ENCODE results near the gene GTF3C5.
"Not testable (repeated sequence)": the region's sequence is repeated elsewhere in the genome, so short reads cannot be mapped to it uniquely, and the experiment has no call there.

GTF3C5 gene, protein sequence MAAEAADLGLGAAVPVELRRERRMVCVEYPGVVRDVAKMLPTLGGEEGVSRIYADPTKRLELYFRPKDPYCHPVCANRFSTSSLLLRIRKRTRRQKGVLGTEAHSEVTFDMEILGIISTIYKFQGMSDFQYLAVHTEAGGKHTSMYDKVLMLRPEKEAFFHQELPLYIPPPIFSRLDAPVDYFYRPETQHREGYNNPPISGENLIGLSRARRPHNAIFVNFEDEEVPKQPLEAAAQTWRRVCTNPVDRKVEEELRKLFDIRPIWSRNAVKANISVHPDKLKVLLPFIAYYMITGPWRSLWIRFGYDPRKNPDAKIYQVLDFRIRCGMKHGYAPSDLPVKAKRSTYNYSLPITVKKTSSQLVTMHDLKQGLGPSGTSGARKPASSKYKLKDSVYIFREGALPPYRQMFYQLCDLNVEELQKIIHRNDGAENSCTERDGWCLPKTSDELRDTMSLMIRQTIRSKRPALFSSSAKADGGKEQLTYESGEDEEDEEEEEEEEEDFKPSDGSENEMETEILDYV

GRCh38 chr9:133030317-133031129, at the start of gene GTF3C5:
GTF3C5 (plus strand) TSS chr9:133030997; CDS start chr9:133031012, 15 bp downstream.
- peak; percentile 97 for DNase-seq (ENCODE audit: low read depth)

GRCh38 chr9:132982458-132982857, 48.3 kb upstream of the GTF3C5 start:
- DNase-seq (ENCODE audit: low read depth): no peak

DNA sequence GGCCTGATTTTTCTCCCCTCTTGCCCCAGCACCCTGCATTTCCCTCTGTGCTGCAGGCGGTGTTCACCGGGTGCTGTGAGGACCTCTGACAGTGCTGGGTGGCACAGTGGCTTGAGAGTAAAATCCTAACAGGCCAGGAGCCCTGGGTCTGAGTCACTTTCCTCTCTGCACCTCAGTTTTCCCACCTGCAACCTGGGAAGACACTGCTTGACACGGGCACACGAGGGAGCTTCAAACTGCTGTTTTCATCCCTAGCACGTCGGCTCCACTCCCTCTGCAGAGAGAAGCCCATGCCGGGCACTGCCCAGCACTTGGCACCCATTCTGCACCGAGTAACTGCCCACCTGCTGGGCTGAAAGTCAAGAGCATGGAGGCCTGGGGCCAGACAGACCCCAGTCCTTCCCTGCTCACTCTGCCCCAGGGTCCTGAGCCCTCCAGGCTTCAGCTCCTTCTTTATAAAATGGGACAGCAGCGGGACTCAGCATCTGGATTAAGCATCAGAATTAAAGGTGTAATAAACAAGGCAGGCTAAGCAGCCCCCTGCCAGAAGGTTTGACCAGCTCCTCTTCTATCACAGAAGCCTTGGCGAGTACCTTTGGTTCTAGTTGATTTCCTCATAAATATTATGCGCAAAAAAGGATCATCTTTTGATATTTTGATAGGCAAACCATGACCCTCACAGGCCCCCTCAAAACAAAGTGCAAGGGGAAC, 47.2 kb upstream of the GTF3C5 start:
- DNase-seq (ENCODE audit: low read depth): no peak

DNA sequence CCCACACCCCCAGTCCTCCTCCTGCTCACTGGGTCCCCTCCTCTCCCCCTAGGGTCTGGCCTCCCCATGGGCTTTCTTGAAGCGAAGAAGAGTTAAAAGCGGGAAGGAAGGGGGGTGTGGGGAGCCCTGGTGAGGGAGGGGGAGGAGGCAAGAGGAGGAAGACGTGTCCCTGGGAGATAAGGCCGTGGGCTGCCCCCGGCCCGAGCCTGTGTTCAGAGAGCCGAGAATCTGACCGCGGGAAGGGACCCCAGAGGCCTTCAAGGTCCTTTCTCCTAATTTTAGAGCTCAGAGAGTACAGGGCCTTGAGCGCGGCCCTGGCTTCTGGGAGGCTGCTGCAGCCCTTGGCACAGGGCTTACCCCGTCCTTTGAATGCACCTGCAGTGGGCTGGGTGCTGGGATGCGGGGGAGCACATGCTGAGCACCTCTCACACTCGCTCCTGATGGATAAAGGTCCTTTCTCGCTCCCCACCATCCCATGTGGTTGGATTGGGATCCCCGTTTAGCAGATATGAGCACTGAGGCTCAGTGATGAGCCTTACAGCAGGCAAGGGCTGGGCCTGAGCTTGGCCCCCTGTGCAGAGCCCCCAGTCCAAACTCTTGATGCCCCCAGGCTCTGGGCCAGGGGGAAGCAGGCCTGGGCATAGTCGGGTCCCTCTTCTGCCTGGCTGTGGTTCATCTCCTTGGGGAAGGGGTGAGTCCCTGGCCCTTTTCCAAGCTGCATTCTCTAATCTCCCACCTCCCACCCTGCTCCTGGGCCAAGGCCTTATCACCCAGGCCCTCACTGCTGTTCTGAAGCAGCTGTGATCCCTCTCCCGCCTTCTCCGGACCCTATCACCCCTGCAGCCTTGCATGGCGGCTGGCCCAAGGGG, 46.4 kb upstream of the GTF3C5 start:
- DNase-seq (ENCODE audit: low read depth): no peak

- no peak for DNase-seq (ENCODE audit: low read depth)
Measured at GRCh38 chr9:132985071-132985350, 45.8 kb upstream of the GTF3C5 start.

DNA sequence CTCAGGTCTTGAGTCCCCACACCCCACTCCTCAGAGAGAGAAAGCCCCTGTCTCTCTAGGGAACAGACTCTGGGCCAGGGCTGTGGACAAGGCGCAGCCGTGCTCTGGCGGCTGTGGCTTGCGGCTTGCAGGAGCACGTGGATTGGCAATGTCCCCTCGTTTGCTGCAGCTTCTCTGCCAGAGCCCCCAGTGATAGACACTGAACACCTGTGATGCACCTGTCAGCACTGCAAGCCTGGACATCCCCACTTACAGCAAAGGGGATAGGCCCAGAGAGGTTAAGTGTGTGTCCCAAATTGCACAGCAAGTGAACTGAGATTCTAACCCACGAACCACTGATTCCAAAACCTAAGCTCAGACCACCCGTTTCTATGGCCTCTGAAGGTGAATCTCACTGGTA, 45.3 kb upstream of the GTF3C5 start:
- DNase-seq (ENCODE audit: low read depth): no peak

DNA sequence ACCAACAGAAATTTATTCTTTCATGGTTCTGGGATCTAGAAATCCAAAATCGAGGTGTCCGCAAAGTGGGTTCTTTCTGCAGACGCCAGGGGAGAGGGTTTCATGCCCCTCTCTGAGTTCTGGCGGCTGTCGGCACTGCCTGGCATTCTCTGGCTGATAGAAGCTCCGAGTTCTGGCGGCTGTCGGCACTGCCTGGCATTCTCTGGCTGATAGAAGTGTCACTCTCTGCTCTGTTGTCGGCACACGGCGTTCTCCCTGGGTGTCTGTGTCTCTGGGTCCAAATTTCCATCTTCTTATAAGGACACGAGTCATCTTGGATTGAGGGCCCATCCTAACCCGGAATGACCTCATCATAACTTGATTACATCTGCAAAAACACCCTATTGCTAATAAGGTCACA, 44.7 kb upstream of the GTF3C5 start:
- DNase-seq (ENCODE audit: low read depth): no peak

DNA sequence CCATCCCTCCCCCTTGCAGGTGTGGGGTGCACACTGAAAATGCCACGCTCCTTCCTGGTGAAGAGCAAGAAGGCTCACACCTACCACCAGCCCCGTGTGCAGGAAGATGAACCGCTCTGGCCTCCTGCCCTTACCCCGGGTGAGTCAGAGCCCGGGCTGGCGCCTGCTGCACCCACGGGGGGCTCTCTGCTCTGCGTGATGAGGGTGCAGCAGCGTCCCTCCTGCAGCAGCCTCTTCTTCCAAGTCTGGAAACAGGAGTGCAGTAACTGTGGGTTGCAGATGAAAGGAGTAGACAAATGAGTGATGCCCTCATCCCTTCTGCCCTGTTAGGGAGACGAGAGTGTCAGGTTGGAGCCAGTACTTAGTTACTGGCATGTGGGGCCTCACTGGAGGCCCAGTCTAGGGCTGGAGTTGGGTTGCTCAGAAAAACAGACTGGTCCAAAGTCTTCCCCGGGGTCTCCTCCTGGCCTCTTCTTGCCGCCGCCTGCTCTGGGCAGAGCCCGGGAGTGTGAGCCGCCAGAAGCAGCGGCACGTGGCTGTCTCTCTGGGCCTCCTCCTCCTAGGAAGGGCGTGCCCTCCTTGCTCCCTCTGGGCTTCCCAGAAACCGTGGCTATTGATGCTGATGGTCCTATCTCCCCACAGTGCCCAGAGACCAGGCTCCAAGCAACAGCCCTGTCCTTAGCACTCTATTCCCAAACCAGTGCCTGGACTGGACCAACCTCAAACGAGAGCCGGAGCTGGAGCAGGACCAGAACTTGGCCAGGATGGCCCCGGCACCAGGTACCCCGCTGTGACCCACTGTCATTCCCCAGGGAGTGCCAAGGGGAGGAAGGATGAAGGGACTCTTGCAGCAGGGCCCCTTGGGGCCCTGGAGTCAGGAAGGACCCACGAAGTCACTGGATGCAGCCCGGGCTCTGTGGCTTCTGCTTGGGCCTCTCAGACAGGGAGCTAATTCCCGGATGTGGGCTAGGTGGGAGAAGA, 43.9 kb upstream of the GTF3C5 start:
- DNase-seq (ENCODE audit: low read depth): no peak

- DNase-seq (ENCODE audit: low read depth): no peak
Measured at GRCh38 chr9:132988244-132989013, 42.4 kb upstream of the GTF3C5 start.

DNA sequence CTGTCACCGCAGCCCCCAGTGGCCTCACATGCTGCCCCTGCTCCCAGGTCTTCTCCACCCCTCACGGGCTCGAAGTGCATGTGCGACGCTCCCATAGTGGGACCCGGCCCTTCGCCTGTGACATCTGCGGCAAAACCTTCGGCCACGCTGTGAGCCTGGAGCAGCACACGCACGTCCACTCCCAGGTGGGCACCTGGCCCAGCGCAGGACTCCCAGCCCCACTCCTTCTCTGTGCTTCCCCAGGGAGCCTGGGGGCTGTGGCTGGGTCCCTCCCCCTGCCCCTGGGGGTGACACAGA, 41.8 kb upstream of the GTF3C5 start:
- DNase-seq (ENCODE audit: low read depth): no peak

GRCh38 chr9:132989414-132989996, 41.3 kb upstream of the GTF3C5 start:
- DNase-seq (ENCODE audit: low read depth): no peak

DNA sequence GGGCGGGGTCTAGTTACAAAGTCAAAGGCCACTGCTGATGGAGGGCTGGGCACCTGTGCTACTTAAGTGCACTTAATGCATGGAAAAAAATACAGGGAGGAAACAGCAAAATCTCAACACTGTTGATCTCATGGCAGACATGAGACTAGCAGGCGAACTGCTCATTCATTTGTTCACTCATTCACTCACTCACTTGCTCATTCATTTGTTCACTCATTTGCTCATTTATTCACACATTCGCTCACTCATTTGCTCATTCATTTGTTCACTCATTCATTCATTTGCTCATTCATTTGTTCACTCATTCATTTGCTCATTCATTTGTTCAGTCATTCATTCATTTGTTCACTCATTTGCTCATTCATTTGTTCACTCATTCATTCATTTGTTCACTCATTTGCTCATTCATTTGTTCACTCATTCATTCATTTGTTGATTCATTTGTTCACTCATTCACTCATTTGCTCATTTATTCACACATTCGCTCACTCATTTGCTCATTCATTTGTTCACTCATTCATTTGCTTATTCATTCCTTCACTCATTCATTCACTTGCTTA, 40.7 kb upstream of the GTF3C5 start:
- DNase-seq (ENCODE audit: low read depth): not testable (repeated sequence)

- DNase-seq (ENCODE audit: low read depth): no peak
Measured at GRCh38 chr9:132990781-132991180, 40.0 kb upstream of the GTF3C5 start.

DNA sequence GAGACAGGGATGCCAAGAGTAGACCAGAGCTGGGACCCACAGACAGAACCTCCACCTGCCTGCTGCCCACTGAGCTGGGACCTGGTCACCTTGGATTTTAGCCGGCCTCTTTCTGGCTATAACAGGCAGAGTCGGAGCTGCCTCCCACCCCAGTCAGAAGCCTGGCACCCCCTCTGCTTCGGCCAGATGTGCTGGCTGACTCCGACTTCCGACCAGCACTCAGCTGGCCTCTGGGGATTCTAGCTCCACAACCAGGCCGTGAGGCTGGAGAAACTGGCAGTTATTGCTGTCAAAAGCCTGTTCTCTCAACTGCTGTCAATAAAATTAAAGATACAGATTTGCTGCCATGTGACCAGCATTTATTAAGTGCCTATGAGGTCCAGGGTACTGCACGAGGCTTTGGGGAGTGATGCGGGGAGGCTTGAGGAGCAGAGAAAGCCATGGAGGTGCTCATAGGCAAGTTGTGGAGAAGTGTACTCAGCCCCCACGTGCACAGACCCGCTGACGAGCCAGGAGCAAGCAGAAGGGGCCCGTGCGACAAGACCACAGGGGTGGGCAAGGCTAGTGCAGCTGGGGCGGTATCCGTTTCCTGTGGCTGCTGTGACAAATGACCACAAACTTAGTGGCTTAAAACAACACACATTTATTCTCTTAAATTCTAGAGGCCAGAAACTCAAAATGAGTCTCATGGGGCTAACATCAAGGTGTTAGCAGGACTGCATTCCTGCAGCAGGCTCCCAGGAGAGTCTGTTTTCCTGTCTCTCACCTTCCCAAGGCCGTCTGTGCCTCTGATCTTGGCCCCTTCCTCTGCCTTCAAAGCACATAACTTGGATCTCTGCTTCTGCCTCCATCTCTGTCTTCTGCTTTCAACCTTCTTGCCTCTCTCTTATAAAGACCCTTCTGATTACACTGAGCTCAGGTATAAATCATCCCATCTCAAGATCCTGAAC, 39.2 kb upstream of the GTF3C5 start:
- no peak for DNase-seq (ENCODE audit: low read depth)

DNA sequence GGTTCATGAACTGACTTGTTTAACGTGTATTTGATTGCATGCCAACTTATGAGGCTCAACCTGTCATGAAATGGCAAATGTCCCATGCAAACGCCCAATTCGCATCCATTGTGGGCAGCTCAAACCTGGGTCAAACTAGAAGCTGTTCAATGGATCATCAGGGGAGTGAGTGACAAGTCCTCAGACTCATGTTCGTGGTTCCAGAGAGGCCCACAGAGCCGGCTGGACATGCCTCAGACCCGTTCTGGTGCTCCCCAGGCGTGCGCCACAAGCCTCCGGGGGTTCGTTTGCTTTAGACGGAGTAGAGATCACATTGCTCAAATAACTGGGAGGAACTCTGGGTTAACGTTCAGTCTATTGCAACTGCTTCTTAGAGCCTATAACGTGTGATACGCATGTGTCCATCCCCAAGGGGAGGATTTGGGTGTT, 37.3 kb upstream of the GTF3C5 start:
- no peak for DNase-seq (ENCODE audit: low read depth)

GRCh38 chr9:132994410-132995120, 36.2 kb upstream of the GTF3C5 start:
- DNase-seq (ENCODE audit: low read depth): peak; percentile 20

DNA sequence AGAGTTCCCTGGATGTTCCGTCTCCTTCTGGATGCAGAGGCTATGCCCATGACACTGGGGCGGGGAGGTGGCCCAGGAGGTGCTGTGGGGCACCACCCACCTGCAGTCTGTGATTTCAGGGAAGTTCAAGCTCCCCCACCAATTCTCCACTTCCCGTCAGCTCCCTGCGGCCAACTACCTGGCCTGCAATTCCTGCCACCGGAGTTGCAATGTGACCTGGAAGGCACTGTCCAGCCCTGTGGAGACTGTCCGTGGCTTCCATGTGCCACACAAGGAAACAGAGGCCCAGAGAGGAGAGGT, 35.7 kb upstream of the GTF3C5 start:
- no peak for DNase-seq (ENCODE audit: low read depth)

Data from non-pigmented ciliary epithelial cell (primary cell).